ENCODE measurements around the gene UCKL1. TPM values are rescaled to one million over a fixed set of nuclear protein-coding genes. Genes with fewer than 3 reads are reported as not detected.

UCKL1 gene
- total RNA-seq, 1 experiment from 2014 or later, result 47.4 TPM

- ChIA-PET POLR2A (no interaction called here), CTCF (no interaction called here)
- Histone ChIP-seq H3K9me3 (ENCODE audit: control insufficient read depth, insufficient read depth, low read depth, low read length) (no peaks in the 10 kb centered on the region), H3K4me1 (ENCODE audit: control insufficient read depth, insufficient read depth, low read length) (peaks cover 20% of the 10 kb centered on the region), H3K4me3 (ENCODE audit: low read depth in 2 of 2, low read length in 2 of 2) (no peak overlapping the region), H3K27ac (ENCODE audit: low read length) (no peak overlapping the region), H3K27me3 (ENCODE audit: control insufficient read depth, insufficient read depth, low read length) (no peaks in the 10 kb centered on the region), H3K36me3 (ENCODE audit: control insufficient read depth, insufficient read depth, low read length) (peaks cover 3% of the 10 kb centered on the region; the same call in 1 of the 2 replicates)
- no peak for ATAC-seq
- TF ChIP-seq SIN3A (IDR thresholded peaks at IDR 0.05; ENCODE audit: borderline replicate concordance, insufficient read depth, low read depth, low read length) (no peak), TCF7L2 (IDR thresholded peaks at IDR 0.05; ENCODE audit: low read depth, low read length) (no peak), POLR2AphosphoS5 (IDR thresholded peaks at IDR 0.05; ENCODE audit: low read depth, low read length) (no peak)
- intact Hi-C loops (cut with micrococcal nuclease; ENCODE audit: unreplicated experiment), result no loop called here
- DNase-seq (ENCODE audit: low read depth, low spot score), result no peak
- in situ Hi-C loops (cut with HindIII; ENCODE audit: low pct_unique_long_range_greater_than_20kb, low sequenced_read_pairs), result no loop called here
- BruUV-seq (replicated peaks), result no TSS peak
These were observed 2.9 kb upstream of the UCKL1 start for GRCh38 chr20:63958964-63959698.

- Histone ChIP-seq H3K36me3 (ENCODE audit: control insufficient read depth, insufficient read depth, low read length) (peaks cover 3% of the 10 kb centered on the region; the same call in 1 of the 2 replicates), H3K9me3 (ENCODE audit: control insufficient read depth, insufficient read depth, low read depth, low read length) (no peaks in the 10 kb centered on the region), H3K4me1 (ENCODE audit: control insufficient read depth, insufficient read depth, low read length) (peaks cover 27% of the 10 kb centered on the region), H3K4me3 (ENCODE audit: low read depth in 2 of 2, low read length in 2 of 2) (no peak overlapping the region), H3K27me3 (ENCODE audit: control insufficient read depth, insufficient read depth, low read length) (no peaks in the 10 kb centered on the region), H3K27ac (ENCODE audit: low read length) (peak overlapping the region; percentile 12; the same call in 1 of the 2 replicates)
- BruUV-seq (replicated peaks), result no TSS peak
- DNase-seq (ENCODE audit: low read depth, low spot score), result no peak
- in situ Hi-C loops (cut with HindIII; ENCODE audit: low pct_unique_long_range_greater_than_20kb, low sequenced_read_pairs), result no loop called here
- CTCF ChIA-PET, result no interaction called here
- POLR2A ChIA-PET, result no interaction called here
- TF ChIP-seq REST (IDR thresholded peaks at IDR 0.05; ENCODE audit: insufficient read depth in 1 of 2, low read depth in 2 of 2, low read length in 1 of 2) (no peak), SIN3A (IDR thresholded peaks at IDR 0.05; ENCODE audit: borderline replicate concordance, insufficient read depth, low read depth, low read length) (no peak), POLR2AphosphoS5 (IDR thresholded peaks at IDR 0.05; ENCODE audit: low read depth, low read length) (no peak), TCF7L2 (IDR thresholded peaks at IDR 0.05; ENCODE audit: low read depth, low read length) (no peak), CTCF (IDR thresholded peaks at IDR 0.05) (no peak)
- intact Hi-C loops (cut with micrococcal nuclease; ENCODE audit: unreplicated experiment), result no loop called here
- no peak for ATAC-seq
These were observed 2.3 kb upstream of the UCKL1 start for GRCh38 chr20:63958471-63958870.
